HCT116 (cell line): ENCODE measurements around the gene PNKP. TPM values are rescaled to one million over a fixed set of nuclear protein-coding genes. Genes with fewer than 3 reads are reported as not detected.
A peak's percentile ranks its signal among the peaks of the same experiment; 100 is the strongest.

ENCODE experiments used
- ATAC-seq: fragments of 200-7000 bp; cut with Tn5 transposase; 2 replicates; pipeline ENCODE4 v1.9.1; 2020; ENCODE audit warnings: mild to moderate bottlenecking, moderate library complexity
- BruUV-seq: library from RNA; stranded (reverse); fragments of 400-500 nt; replicated peaks from 2 replicates; lab custom pipeline; 2021; lab: Mats Ljungman, UMichigan
- CTCF ChIA-PET: fragments of 300-600 bp; sonication (Branson Sonifier 250); formaldehyde crosslinking; loops from one replicate; lab custom pipeline; 2021; ENCODE audit warnings: antibody characterized with exemption; lab: Charles Lee
- POLR2A ChIA-PET: fragments of 300-600, 350-600 bp; sonication (Branson Sonifier 250); formaldehyde crosslinking; loops from one replicate; lab custom pipeline; 2021; ENCODE audit warnings: antibody characterized with exemption; lab: Charles Lee
- RAD21 ChIA-PET, 2 experiments: fragments of 300-600 bp; sonication (Branson Sonifier 250); formaldehyde crosslinking; loops; one replicate each; lab custom pipeline; 2023; ENCODE audit warnings: low total read pairs in 2 of 2; ENCODE audit not compliant: uncharacterized antibody in 2 of 2, unreplicated experiment in 2 of 2, low non-redundant PET in 1 of 2; lab: Charles Lee
- DNase-seq: peaks from one replicate; pipeline ENCODE4 v3.0.0-alpha.2; 2010; ENCODE audit warnings: low read depth, low spot score
- H2AFZ ChIP-seq: fragments of 200-600 bp; shearing (Covaris generic), sonication (generic); 2 replicates; pipeline ENCODE4 v1.6.1; 2017; ENCODE audit warnings: low read depth, mixed run types, mixed read lengths, antibody characterized with exemption, low read length; ENCODE audit not compliant: poor library complexity, severe bottlenecking
- H3K27ac ChIP-seq: 2 replicates; pipeline ENCODE4 v1.5.1; 2012; ENCODE audit warnings: low read depth, low read length
- H3K27me3 ChIP-seq: fragments of 200-600 bp; sonication (generic); 2 replicates; pipeline ENCODE4 v1.6.1; 2016; ENCODE audit warnings: mixed run types, low read length, mixed read lengths; ENCODE audit not compliant: insufficient read depth
- H3K36me3 ChIP-seq, 2 experiments: fragments of 200-500 bp in 1 of 2; fragments of 200-600 bp in 1 of 2; sonication (Bioruptor generic) in 1 of 2; sonication (generic) in 1 of 2; 2 replicates each; pipeline versions ENCODE4 v1.5.1 to v1.6.1; 2014 to 2016; ENCODE audit warnings: low read length in 2 of 2, inconsistent platforms in 1 of 2, mixed read lengths in 1 of 2, mixed run types in 1 of 2; ENCODE audit not compliant: insufficient read depth in 2 of 2, control insufficient read depth in 1 of 2
- H3K4me1 ChIP-seq, 2 experiments: fragments of 200-600 bp in 1 of 2; sonication (generic) in 1 of 2; 2 replicates each; pipeline versions ENCODE4 v1.5.1 to v1.6.1; 2012 to 2017; ENCODE audit warnings: low read length in 2 of 2, inconsistent platforms in 1 of 2, mild to moderate bottlenecking in 1 of 2, mixed read lengths in 1 of 2, mixed run types in 1 of 2, moderate library complexity in 1 of 2; ENCODE audit not compliant: insufficient read depth in 2 of 2, control insufficient read depth in 1 of 2
- H3K4me2 ChIP-seq: fragments of 200-600 bp; sonication (generic); 2 replicates; pipeline ENCODE4 v1.6.1; 2017; ENCODE audit warnings: mixed run types, low read length, mixed read lengths
- H3K4me3 ChIP-seq, 2 experiments: fragments of 200-600 bp in 1 of 2; sonication (generic) in 1 of 2; replicated peaks in 1 of 2; 2 replicates each; pipeline ENCODE4 v1.5.1; 2011 to 2016; ENCODE audit warnings: low read length in 2 of 2, control low read depth in 1 of 2, low read depth in 1 of 2, mild to moderate bottlenecking in 1 of 2, mixed read lengths in 1 of 2, mixed run types in 1 of 2
- H3K79me2 ChIP-seq: fragments of 200-600 bp; sonication (generic); 2 replicates; pipeline ENCODE4 v1.6.1; 2017; ENCODE audit warnings: mild to moderate bottlenecking, mixed run types, low read length, moderate library complexity, mixed read lengths; ENCODE audit not compliant: insufficient read depth
- H3K9ac ChIP-seq: fragments of 200-600 bp; sonication (generic); 2 replicates; pipeline ENCODE4 v1.6.1; 2016; ENCODE audit warnings: low read length, mixed read lengths
- H3K9me2 ChIP-seq: fragments of 200-600 bp; sonication (generic), shearing (Covaris generic); 2 replicates; pipeline ENCODE4 v1.6.1; 2017; ENCODE audit warnings: mixed run types, mild to moderate bottlenecking, moderate library complexity; ENCODE audit not compliant: insufficient read depth
- H3K9me3 ChIP-seq, 2 experiments: fragments of 200-500 bp in 1 of 2; fragments of 200-600 bp in 1 of 2; sonication (Bioruptor generic) in 1 of 2; sonication (generic) in 1 of 2; 2 replicates each; pipeline ENCODE4 v1.6.1; 2014 to 2017; ENCODE audit warnings: low read length in 2 of 2, mixed read lengths in 2 of 2, inconsistent platforms in 1 of 2, low read depth in 1 of 2, mild to moderate bottlenecking in 1 of 2, mixed run types in 1 of 2, moderate library complexity in 1 of 2; ENCODE audit not compliant: control insufficient read depth in 1 of 2, insufficient read depth in 1 of 2
- H4K20me1 ChIP-seq: fragments of 200-600 bp; sonication (generic), shearing (Covaris generic); 2 replicates; pipeline ENCODE4 v1.6.1; 2017; ENCODE audit warnings: mixed run types, mild to moderate bottlenecking, moderate library complexity; ENCODE audit not compliant: insufficient read depth
- CBX3 ChIP-seq: IDR thresholded peaks from 2 replicates; pipeline ENCODE4 v1.6.1; 2012; ENCODE audit warnings: low read depth
- CTCF ChIP-seq, 3 experiments: fragments of 200-600 bp in 1 of 3; sonication (generic) in 1 of 3; IDR thresholded peaks in 2 of 3; conservative IDR thresholded peaks in 1 of 3; 2 replicates each; pipeline ENCODE4 v1.5.1; 2012 to 2017; ENCODE audit warnings: low read depth in 2 of 3, low read length in 2 of 3, antibody characterized with exemption in 1 of 3, borderline replicate concordance in 1 of 3, control low read depth in 1 of 3, mild to moderate bottlenecking in 1 of 3, mixed read lengths in 1 of 3, mixed run types in 1 of 3, moderate library complexity in 1 of 3; ENCODE audit not compliant: insufficient read depth in 1 of 3
- EZH2phosphoT487 ChIP-seq: fragments of 200-600 bp; IDR thresholded peaks from 2 replicates; pipeline ENCODE4 v1.6.1; 2018; ENCODE audit warnings: antibody characterized with exemption, borderline replicate concordance
- FOSL1 ChIP-seq: IDR thresholded peaks from 2 replicates; pipeline ENCODE4 v1.6.1; 2012; ENCODE audit warnings: low read depth
- SRF ChIP-seq: IDR thresholded peaks from 2 replicates; pipeline ENCODE4 v1.6.1; 2012; ENCODE audit warnings: low read depth
- YY1 ChIP-seq: IDR thresholded peaks from 2 replicates; pipeline ENCODE4 v1.6.1; 2011; ENCODE audit warnings: low read length, low read depth, moderate library complexity, mild to moderate bottlenecking; ENCODE audit not compliant: insufficient replicate concordance; ENCODE audit errors: extremely low read depth
- intact Hi-C: fragments of 100-400 bp; cut with micrococcal nuclease; formaldehyde crosslinking; loops from 2 replicates; pipeline ENCODE4 v1.10.0; 2022
- total RNA-seq: library from RNA; stranded (reverse); gene quantifications from one replicate; pipeline ENCODE4 v1.2.1, GENCODE V29; 2021; ENCODE audit not compliant: unreplicated experiment

Gene PNKP
- total RNA-seq, 1 experiment from 2014 or later, result 129 TPM

GRCh38 chr19:49863254-49863934, 4.0 kb downstream of the PNKP start (continued):
- TF ChIP-seq CTCF (IDR thresholded peaks at IDR 0.05 in 2 of 3, conservative IDR thresholded peaks at IDR 0.05 in 1 of 3; ENCODE audit: borderline replicate concordance in 1 of 3, insufficient read depth in 1 of 3, low read depth in 2 of 3, low read length in 2 of 3), result no peak
- TF ChIP-seq, all 23 proteins: peak for 0

DNA sequence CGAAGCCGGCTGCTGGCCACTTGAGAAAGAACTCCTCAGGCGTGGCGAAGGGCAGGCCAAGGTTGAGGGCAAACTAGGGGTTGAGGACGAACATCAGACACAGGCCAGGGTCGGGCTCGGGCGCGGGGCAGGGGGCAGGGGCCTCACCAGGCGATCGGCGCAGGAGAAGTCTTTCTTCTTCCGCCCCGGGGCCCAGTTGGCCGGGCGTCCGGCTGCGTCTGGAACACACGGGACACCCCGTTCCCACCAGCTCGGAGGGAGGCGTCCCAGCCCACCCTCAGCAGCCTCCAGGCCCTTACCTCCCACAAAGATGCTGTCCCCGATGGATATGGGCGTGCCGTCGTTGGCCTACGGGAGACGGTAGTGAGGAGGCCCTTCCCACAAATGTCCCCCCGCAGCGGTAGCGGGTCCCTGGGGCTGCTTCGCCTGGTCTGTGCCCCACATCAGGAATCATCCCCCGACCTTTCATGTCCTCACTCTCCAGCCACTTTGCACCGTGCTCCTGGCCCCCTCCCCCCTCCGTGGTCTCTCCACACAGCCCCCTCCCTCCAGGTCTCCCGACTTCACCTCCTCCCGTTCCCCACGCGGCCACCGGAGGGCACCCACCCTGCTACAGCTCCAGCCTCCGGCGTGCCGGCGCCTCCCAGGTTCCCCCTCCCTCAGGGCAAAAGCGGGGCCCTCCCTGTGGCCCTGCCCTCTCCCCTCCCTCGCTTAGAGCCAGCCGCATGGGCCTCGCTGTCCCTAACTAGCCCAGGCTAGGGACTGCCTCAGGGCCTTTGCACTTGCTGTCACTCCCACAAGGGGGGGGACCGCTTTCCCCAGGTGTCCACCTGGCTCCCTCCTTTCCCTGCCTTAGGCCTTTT, 4.8 kb downstream of the PNKP start:
- no peak overlapping the region for H3K4me2 ChIP-seq
- ChIA-PET CTCF (interaction anchor here (1.2 kb wide), 1 partner anchor 12 kb away, joined by 3 read pairs; the partner anchor contains the start of gene PTOV1), POLR2A (interaction anchor here (1.1 kb wide), 1 partner anchor 12 kb away, joined by 3 read pairs; the partner anchor contains the start of gene PTOV1), RAD21 (no interaction called here)
- H2AFZ ChIP-seq, result no peak overlapping the region
- no peaks in the 10 kb centered on the region for H3K9me2 ChIP-seq
- H3K79me2 ChIP-seq, result peaks cover 43% of the 10 kb centered on the region
- H3K4me3 ChIP-seq, result no peak overlapping the region
- H3K27ac ChIP-seq, result peak overlapping the region; percentile 13; the same call in 1 of the 2 replicates
- peaks cover 15 to 42% of the 10 kb centered on the region in 2 experiments for H3K36me3 ChIP-seq
- ATAC-seq, result peak; percentile 16; the same call in 1 of the 2 replicates
- intact Hi-C loops, result no loop called here
- BruUV-seq, result no TSS peak
- H3K9ac ChIP-seq, result no peak overlapping the region
- no peak for DNase-seq
- no peaks in the 10 kb centered on the region for H3K9me3 ChIP-seq
- H4K20me1 ChIP-seq, result peaks cover 5% of the 10 kb centered on the region; the same call in 1 of the 2 replicates
- H3K4me1 ChIP-seq, result peaks cover 11 to 57% of the 10 kb centered on the region in 2 experiments; a peak in 3 of 4 replicates
- no peaks in the 10 kb centered on the region for H3K27me3 ChIP-seq
- no peak for TF ChIP-seq CBX3
- peak in 2 of 3 experiments; percentile 63 to 65; a peak in 4 of 6 replicates for TF ChIP-seq CTCF (IDR thresholded peaks at IDR 0.05 in 2 of 3, conservative IDR thresholded peaks at IDR 0.05 in 1 of 3; ENCODE audit: borderline replicate concordance in 1 of 3, insufficient read depth in 1 of 3, low read depth in 2 of 3, low read length in 2 of 3)
- no peak for TF ChIP-seq YY1
- TF ChIP-seq SRF, result no peak
- TF ChIP-seq EZH2phosphoT487, result no peak
- no peak for TF ChIP-seq FOSL1
